HepG2 (cell line): ENCODE data around the gene RPL41. TPM values are rescaled to one million over a fixed set of nuclear protein-coding genes. Genes with fewer than 3 reads are reported as not detected.

Experiments
- ARID4A ChIP-seq: sonication (generic); formaldehyde crosslinking; IDR thresholded peaks from 2 replicates; pipeline ENCODE4 v1.5.0; 2020; ENCODE audit warnings: mild to moderate bottlenecking, missing genetic modification reagents, borderline replicate concordance
- GLMP ChIP-seq: sonication (generic); formaldehyde crosslinking; IDR thresholded peaks from 2 replicates; pipeline ENCODE4 v1.9.0; 2021; ENCODE audit warnings: missing genetic modification reagents, mild to moderate bottlenecking, borderline replicate concordance
- HES4 ChIP-seq: sonication (generic); formaldehyde crosslinking; IDR thresholded peaks from 2 replicates; pipeline ENCODE4 v1.9.0; 2021; ENCODE audit warnings: mild to moderate bottlenecking, missing genetic modification reagents, borderline replicate concordance
- HNRNPUL1 ChIP-seq: fragments of 200-400 bp; formaldehyde crosslinking; IDR thresholded peaks from 2 replicates; pipeline ENCODE4 v1.6.1; 2017; ENCODE audit warnings: low read depth, mild to moderate bottlenecking, low read length, moderate library complexity
- ISX ChIP-seq: sonication (generic); formaldehyde crosslinking; conservative IDR thresholded peaks from 2 replicates; pipeline ENCODE4 v1.5.0; 2020; ENCODE audit warnings: missing genetic modification reagents
- MAFG ChIP-seq: sonication (generic); formaldehyde crosslinking; IDR thresholded peaks from 2 replicates; pipeline ENCODE4 v1.5.1; 2020; ENCODE audit warnings: mild to moderate bottlenecking, missing genetic modification reagents
- MED1 ChIP-seq: sonication (generic); formaldehyde crosslinking; IDR thresholded peaks from 2 replicates; pipeline ENCODE4 v1.4.0; 2020; ENCODE audit warnings: missing genetic modification reagents
- MNT ChIP-seq: fragments of 450-650 bp; IDR thresholded peaks from 2 replicates; pipeline ENCODE4 v1.6.1; 2016
- NCOA1 ChIP-seq: sonication (generic); formaldehyde crosslinking; IDR thresholded peaks from 2 replicates; pipeline ENCODE4 v1.9.0; 2021; ENCODE audit warnings: missing genetic modification reagents
- NCOR1 ChIP-seq: fragments of 200-600 bp; sonication (generic); IDR thresholded peaks from 2 replicates; pipeline ENCODE4 v1.7.0; 2017; ENCODE audit warnings: antibody characterized with exemption, low read length, borderline replicate concordance
- NONO ChIP-seq, 2 experiments: fragments of 450-650 bp in 1 of 2; sonication (generic) in 1 of 2; formaldehyde crosslinking in 1 of 2; IDR thresholded peaks in 1 of 2; conservative IDR thresholded peaks in 1 of 2; 2 replicates each; pipeline versions ENCODE4 v1.6.1 to v1.8.0; 2017 to 2022; ENCODE audit warnings: mild to moderate bottlenecking in 1 of 2, missing genetic modification reagents in 1 of 2, moderate library complexity in 1 of 2
- SETDB1 ChIP-seq: sonication (generic); formaldehyde crosslinking; IDR thresholded peaks from 2 replicates; pipeline ENCODE4 v1.5.1; 2020; ENCODE audit warnings: missing genetic modification reagents, mild to moderate bottlenecking, borderline replicate concordance
- SIX4 ChIP-seq: sonication (generic); formaldehyde crosslinking; IDR thresholded peaks from 2 replicates; pipeline ENCODE4 v1.4.0; 2020; ENCODE audit warnings: missing genetic modification reagents
- SP140L ChIP-seq: sonication (generic); formaldehyde crosslinking; IDR thresholded peaks from 2 replicates; pipeline ENCODE4 v1.4.0; 2020; ENCODE audit warnings: missing genetic modification reagents, borderline replicate concordance
- SUZ12 ChIP-seq: fragments of 150-350 bp; IDR thresholded peaks from 2 replicates; pipeline ENCODE4 v1.6.1; 2014; ENCODE audit warnings: low read depth, low read length
- TCF7L2 ChIP-seq: IDR thresholded peaks from 2 replicates; pipeline ENCODE4 v1.6.1; 2011; ENCODE audit warnings: mild to moderate bottlenecking, low read depth, low read length, moderate library complexity
- ZMYM2 ChIP-seq: sonication (generic); formaldehyde crosslinking; IDR thresholded peaks from 2 replicates; pipeline ENCODE4 v1.8.0; 2022; ENCODE audit warnings: mild to moderate bottlenecking, missing genetic modification reagents
- ZNF350 ChIP-seq: sonication (generic); formaldehyde crosslinking; IDR thresholded peaks from 2 replicates; pipeline ENCODE4 v1.4.0; 2020; ENCODE audit warnings: mild to moderate bottlenecking, low read depth, missing genetic modification reagents, borderline replicate concordance
- ZNF547 ChIP-seq: sonication (generic); formaldehyde crosslinking; IDR thresholded peaks from 2 replicates; pipeline ENCODE4 v1.5.1; 2020; ENCODE audit warnings: mild to moderate bottlenecking, missing genetic modification reagents
- ZNF550 ChIP-seq: sonication (generic); formaldehyde crosslinking; IDR thresholded peaks from 2 replicates; pipeline ENCODE4 v1.4.0; 2020; ENCODE audit warnings: mild to moderate bottlenecking, missing genetic modification reagents, borderline replicate concordance
- ZNF563 ChIP-seq: sonication (generic); formaldehyde crosslinking; IDR thresholded peaks from 2 replicates; pipeline ENCODE4 v1.8.0; 2022; ENCODE audit warnings: mild to moderate bottlenecking, moderate library complexity, missing genetic modification reagents
- polyA plus RNA-seq, 8 experiments: library from polyadenylated mRNA; depleted of rRNA in 3 of 8; stranded (reverse) in 7 of 8; unstranded in 1 of 8; fragments of >200 nt; fragmentation: Illumina TruSeq in 4 of 8; extraction: Trizol in 4 of 8; gene quantifications; 2 replicates each; pipeline versions ENCODE4 v1.2.1 to v1.2.3, GENCODE V29; 2011 to 2016; ENCODE audit warnings: low read depth in 4 of 8, missing spikeins in 1 of 8, mixed read lengths in 1 of 8; ENCODE audit not compliant: insufficient read depth in 1 of 8
- total RNA-seq, 5 experiments: library from RNA; depleted of rRNA; stranded (reverse); fragments of >200 nt; fragmentation: Illumina TruSeq; extraction: Trizol; gene quantifications; 2 replicates each; pipeline ENCODE4 v1.2.3, GENCODE V29; 2016; ENCODE audit warnings: low read depth in 1 of 5

RPL41 gene
- total and polyA plus RNA-seq, 2 of the 13 experiments (the other 11 are each of a cell fraction or from before 2014, with no cell fraction given), result 4,012 to 7,670 TPM

GRCh38 chr12:56117778-56118687, 1.6 kb downstream of the RPL41 start, which contains the start of gene ZC3H10 (continued):
- TF ChIP-seq GLMP (no peak), ZNF350 (CRISPR knock-in tag) (peak; percentile 93), HNRNPUL1 (no peak), SP140L (CRISPR knock-in tag) (no peak), NCOA1 (CRISPR knock-in tag) (no peak), ZNF547 (peak; percentile 32; the same call in 1 of the 2 replicates), MNT (peak; percentile 96), HES4 (peak; percentile 57; the same call in 1 of the 2 replicates), SETDB1 (CRISPR knock-in tag) (no peak), TCF7L2 (no peak), MED1 (CRISPR knock-in tag) (peak; percentile 88), SIX4 (CRISPR knock-in tag) (peak; percentile 80; the same call in 1 of the 2 replicates), NCOR1 (no peak), ZMYM2 (CRISPR knock-in tag) (no peak), MAFG (CRISPR knock-in tag) (no peak), ISX (no peak), SUZ12 (peak; percentile 38; the same call in 1 of the 2 replicates), ZNF563 (peak; percentile 65; the same call in 1 of the 2 replicates), ARID4A (CRISPR knock-in tag) (peak; percentile 99), ZNF550 (CRISPR knock-in tag) (no peak), NONO (IDR thresholded peaks at IDR 0.05) (no peak), NONO (CRISPR knock-in tag; conservative IDR thresholded peaks at IDR 0.05) (peak; percentile 95)
